MM.1S (cell line): ENCODE measurements around the gene ITGA11.

Experiments used
- CTCF ChIP-seq: fragments of 300-600 bp; sonication (generic); IDR thresholded peaks from 2 replicates; pipeline ENCODE4 v1.5.1; 2016; ENCODE audit warnings: antibody characterized with exemption, low read length, mixed read lengths
- EZH2phosphoT487 ChIP-seq: fragments of 300-600 bp; sonication (generic); IDR thresholded peaks from 2 replicates; pipeline ENCODE4 v1.6.1; 2018; ENCODE audit warnings: antibody characterized with exemption, low read length

- TF ChIP-seq CTCF (no peak), EZH2phosphoT487 (no peak)
These were observed 41.8 kb downstream of the ITGA11 start for GRCh38 chr15:68389936-68390817.
